NOMO-1 treated with dmso at 0.1 percent for 144 hours (cell line): ENCODE data around the gene RNF11.
A peak's percentile ranks its signal among the peaks of the same experiment; 100 is the strongest.
"Not testable (repeated sequence)": the region's sequence is repeated elsewhere in the genome, so short reads cannot be mapped to it uniquely, and the experiment has no call there.

Experiments
- DNase-seq: peaks from one replicate; lab custom pipeline; 2025; ENCODE audit not compliant: unreplicated experiment; lab: John Stamatoyannopoulos, UW

The RNF11 gene

DNA sequence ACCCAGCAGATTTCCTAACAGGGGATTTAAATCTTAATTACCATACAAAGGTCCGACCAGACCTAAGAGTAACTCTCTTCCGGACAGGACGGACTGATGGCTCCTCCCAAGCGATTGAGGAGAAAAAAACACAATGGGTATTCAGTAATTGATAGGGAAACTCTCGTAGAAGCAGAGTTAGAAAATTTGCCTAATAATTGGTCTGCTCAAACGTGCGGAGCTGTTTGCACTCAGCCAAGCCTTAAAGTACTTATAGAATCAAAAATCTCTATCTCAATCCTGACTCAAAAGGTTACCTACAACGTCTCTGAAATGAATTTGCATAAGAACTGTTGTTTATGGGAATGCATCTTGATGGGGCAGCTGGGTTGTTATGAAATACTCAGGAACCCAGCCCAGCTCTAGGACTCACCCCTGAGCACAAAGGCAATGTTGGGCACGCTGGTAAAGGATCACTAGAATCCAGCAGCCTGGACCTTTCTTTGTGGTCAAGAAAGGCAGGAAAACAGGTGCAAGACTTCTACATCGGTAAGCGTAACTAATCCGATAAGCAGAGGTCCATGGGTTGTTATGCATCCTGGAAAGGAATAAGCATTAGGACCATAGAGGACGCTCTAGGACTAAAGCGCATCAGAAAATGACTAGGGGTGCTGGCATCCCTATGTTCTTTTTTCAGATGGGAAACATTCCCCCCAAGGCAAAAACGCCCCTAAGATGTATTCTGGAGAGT is 8.7 kb upstream of the RNF11 start:
- DNase-seq, result not testable (repeated sequence)

DNA sequence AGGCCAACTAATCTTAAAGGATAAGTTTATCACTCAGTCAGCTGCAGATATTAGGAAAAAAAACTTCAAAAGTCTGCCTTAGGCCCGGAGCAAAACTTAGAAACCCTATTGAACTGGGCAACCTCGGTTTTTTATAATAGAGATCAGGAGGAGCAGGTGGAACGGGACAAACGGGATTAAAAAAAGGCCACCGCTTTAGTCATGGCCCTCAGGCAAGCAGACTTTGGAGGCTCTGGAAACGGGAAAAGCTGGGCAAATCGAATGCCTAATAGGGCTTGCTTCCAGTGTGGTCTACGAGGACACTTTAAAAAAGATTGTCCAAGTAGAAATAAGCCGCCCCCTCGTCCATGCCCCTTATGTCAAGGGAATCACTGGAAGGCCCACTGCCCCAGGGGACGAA is 7.6 kb upstream of the RNF11 start:
- DNase-seq, result not testable (repeated sequence)

DNA sequence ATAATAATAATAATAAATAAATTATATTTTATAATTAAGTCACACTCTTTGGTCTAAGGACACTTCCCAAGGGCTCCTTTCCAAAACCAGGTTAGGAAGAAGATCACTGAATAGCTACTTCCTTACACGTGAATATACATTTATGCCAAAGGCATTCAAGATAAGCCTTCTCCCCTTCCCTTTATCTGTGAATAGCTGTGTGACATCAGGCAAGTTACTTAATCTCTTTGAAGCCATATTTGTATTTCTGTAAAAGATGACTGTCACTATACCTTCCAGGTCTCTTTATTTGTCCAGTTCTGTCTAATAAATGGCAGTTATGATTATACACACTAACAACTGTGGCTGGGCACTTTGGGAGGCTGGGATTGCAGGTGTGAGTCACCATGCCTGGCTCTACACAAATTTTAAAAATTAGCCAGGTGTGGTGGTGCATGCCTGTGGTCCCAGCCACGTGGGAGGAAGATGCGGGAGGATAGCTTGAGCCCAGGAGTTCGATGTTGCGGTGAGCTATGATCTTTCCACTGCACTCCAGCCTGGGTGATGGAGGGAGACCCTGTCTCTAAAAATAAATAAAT is 5.5 kb upstream of the RNF11 start:
- DNase-seq, result no peak

DNA sequence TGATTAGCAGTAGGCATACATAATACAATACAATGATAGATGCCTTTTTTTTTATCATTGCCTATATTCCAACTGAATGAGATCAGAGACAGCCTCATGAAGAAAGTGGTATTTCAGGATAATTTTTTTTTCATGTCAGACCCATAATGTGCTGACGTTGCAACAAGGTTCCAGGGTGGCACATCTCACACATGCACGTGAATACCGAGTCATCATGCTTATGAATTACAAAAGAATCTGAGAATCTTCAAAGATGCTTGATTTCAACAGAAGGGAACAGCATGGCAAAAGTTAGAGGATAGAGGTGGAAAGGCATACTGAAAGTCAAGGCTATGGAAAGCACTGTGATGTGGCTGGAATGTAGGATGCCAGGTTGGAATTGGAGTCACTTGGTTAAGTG is 5.0 kb upstream of the RNF11 start:
- no peak for DNase-seq

DNA sequence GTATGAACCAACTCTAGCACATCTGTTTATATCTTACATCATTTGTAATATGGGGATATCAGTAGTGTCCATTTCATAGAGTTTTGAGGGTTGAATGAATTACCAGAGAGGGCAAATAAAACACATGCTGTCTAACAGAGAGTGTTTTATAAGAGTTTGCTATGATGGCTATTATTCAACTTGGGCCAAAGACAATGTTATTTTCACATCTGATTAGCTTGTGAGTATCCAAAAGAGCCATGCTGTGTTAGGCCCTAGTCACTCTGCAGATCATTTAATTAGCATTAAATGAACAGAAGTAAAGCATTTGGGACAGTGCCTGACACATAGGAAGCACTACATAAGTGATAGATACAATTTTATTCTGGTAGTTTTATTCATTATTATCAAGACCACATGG is 4.2 kb upstream of the RNF11 start:
- no peak for DNase-seq

DNA sequence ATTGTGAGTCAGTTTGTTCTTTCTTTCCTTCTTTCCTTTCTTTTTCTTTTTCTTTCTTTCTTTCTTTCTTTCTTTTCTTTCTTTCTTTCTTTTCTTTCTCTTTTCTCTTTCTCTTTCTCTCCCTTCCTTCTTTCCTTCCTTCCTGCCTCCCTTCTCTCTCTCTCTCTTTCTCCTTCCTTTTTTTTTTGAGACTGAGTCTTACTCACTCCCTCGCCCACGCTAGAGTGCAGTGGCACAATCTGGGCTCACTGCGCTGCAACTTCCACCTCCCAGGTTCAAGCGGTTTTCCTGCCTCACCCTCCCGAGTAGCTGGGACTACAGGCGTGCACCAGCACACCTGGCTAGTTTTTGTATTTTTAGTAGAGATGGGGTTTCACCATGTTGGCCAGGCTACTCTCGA is 1.8 kb upstream of the RNF11 start:
- DNase-seq, result not testable (repeated sequence)

DNA sequence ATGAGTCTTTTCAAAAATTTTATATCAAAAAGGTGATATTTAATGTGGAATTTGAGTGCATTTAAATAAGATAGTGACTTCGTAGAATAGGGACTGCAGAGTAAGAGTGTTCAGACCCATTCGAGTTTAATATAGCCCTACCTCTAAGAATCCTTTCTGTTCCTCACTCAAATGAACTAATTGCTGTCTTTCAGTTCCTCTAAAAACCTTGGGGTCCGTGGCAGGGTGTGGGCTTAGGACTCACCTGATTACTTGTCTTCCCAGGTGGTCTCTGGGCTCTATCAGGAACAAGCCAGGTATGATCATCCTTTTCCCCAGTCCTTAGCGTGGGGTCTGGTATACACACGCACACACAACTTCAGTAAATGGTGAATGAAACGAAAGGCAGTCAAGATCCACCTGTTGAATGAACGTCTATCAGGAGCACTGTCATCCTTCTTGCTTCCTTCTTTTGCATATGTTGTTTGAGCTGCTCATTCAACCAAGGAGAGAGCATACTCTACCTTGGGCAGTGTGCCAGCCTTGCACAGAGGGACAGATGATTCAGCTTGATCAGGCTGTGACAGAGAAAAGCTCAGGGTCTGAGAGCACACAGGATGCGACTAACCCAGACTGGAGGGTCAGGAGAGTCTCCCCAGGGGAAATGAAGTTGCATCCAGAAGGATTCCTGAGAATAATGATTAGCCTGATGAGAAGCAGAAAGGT is 1.2 kb upstream of the RNF11 start:
- peak; percentile 23 for DNase-seq

DNA sequence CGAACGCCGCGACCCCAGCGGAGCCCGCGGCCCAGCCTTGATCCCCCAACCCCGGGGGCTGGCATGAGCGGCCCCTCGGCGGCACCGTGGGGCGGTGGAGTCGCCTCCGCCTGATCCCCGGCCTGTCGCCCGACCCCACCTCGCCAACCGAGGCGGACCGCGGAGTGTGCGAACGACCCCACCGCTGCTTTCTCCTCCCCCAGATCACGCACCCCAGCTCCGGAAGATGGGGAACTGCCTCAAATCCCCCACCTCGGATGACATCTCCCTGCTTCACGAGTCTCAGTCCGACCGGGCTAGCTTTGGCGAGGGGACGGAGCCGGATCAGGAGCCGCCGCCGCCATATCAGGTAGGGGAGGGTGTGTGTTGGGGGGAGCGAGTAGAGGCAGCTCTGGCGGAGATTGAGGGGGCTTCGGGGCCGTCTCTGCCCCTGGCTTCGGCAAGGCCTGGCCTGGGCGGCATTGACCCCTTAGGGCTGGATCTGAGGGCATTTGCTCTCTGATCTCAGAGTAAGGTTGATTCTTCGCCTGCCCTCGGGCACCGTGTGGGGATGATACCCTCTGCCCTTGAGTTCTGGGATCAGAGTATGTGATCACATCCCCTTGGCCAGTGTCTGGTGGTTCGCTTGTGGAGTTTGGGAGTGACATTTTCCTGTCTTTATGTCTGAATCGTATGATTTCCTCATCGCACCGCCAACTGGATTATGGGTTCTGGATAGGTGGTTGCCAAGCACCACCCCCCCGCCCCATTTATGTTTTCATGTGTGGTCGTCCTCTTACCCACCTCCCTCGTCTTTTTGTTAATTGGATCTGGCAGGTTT is 668 bp downstream of the RNF11 start:
- no peak for DNase-seq

DNA sequence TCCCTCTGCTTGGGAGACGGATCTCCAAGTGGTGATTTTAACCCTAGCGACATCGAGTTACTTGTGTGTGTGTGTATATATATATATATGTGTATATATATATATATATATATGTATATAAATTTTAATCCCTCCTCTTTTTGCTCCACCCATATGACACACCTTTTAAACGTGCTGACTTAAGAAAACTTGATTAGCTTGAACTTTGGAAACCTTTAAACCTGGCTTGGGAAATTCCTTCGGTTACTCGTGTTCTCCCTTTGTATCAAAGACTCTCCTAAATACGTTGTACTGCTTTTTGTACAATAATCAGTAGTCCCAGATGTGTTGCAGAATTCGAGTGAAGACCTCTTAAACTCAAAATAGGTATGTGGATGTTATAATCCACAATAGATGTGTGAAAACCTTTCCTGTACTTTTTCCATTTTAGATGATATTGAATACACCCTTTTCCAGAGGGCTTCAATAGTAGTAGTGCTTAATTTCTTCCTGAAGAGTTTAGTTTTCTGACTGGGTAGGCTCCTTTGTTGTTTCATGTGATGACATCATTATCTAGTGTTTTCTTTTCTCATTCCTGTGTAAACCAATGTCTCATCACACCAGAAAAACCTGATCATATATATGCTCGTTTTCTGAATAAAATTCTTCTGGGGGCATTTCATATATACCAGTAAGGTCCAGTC is 1.4 kb downstream of the RNF11 start:
- DNase-seq, result no peak

DNA sequence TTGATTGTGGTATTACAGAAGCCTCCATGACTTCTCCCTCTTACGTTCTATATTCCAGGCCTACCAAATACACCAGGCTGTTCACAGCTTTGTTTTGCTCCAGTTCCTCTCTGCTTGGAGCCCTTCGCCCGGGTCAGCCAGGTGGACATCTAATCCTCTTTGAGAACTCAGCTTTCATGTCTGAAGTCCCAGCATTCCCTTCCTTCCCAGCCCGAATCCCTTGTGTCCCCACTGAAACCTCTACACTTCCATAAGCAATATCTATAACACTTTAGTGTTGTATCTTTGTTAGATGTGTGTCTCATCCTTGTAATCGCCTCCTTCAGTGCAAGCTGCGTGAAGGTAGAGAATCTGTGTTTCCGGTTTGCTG is 1.9 kb downstream of the RNF11 start:
- no peak for DNase-seq

DNA sequence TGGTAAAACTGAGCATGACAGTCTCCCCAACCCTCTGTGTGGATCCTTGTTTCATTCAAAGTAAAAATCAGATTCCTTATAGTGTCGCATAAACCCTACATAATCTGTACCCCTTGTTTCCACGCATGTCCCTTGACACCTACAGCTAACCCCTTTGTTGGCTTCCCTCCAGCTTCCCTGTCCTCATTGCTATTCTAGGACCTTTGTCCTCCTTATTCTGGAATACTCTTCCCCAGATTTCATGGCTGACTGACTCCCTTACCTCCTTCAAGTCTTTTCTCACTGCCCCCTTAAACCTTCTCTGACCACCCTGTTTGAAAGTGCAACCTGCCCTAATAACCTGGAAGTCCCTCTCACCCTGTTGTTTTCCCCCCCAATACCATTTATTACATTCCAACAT is 4.0 kb downstream of the RNF11 start:
- no peak for DNase-seq

DNA sequence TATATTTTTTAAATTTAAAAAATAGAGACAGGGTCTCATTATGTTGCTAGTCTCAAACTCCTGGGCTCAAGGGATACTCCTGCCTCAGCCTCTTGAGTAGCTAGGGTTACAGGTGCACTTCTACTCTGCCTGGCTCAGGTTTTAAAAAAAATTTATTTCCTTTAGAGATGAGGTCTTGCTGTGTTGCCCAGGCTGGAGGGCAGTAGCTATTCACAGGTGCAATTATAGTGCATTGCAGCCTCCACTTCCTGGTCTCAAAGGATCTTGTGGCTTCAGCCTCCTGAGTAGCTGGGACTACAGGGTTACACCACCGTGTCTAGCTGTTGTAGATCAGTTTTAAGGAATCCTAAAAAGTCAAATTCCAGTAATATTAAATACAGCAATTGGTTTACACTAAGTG is 5.0 kb downstream of the RNF11 start:
- DNase-seq, result no peak

DNA sequence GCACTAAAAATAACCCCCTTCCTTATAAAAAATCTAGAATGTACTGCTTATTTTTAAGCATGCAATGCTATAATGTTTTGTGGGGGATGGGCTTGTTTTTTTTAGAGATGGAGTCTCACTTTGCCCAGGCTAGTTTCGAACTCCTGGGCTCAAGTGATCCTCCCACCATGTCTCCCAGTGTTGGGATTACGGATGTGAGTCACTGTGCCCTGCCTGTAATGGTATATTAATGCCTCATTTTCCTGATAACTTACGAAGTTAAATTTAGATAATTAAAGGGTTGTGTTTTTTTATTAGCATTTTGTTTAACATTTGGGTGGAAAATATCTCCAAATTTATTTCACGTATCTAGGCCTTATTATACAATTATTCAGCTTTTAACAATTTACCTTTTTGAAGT is 6.5 kb downstream of the RNF11 start:
- no peak for DNase-seq

DNA sequence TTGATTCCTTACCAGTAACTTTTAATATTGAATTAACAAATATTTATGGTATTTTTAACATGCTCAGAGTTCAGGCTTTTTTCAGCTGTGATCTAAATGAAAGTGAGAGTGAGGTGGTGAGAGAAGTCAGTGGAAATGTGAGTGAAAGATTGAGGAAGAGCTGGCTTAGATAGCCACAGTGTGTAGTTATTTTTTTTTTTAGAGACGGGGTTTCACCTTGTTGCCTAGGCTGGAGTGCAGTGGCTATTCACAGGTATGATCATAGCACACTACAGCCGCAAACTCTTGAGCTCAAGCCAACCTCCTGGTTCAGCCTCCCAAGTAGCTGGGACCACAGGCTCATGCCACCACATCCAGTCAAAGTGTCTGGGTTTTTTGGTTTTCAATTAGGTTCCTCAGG is 10.9 kb downstream of the RNF11 start:
- DNase-seq, result no peak

DNA sequence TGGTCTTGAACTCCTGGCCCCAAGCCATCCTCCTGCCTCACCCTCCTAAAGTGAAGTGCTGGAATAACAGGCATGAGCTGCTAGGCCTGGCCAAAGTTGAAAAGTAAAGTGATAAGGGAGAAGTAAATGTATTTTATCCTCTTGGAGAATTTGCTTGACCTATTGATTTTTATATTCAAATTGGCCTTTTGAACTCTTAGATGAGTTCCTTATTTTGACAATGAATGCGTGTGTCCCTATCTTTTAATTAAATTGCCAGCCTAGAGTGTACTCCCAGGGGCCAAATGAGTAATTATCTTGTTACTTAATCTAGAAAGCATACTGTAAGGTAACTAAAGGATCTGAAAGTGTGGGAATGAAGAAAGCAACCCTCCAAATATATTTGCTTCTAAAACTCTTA is 11.4 kb downstream of the RNF11 start:
- no peak for DNase-seq

DNA sequence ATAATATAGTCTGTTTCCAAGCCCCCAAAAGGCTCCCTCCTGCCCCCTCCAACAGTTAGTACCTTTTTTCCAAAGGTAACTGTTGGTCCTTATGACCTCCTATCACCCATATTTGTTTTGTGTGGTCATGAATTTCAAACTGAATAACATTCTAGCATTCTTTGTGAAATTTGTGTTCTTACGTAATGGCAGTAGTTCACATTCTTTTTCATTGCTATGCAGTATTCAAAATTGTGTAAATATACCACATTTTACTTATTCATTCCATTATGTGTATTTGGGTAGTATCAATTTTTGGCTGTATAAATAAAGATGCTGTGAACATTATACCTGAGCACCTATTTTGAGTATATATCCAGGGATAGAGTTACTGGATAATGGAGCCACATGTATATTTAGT is 13.4 kb downstream of the RNF11 start:
- DNase-seq, result no peak

DNA sequence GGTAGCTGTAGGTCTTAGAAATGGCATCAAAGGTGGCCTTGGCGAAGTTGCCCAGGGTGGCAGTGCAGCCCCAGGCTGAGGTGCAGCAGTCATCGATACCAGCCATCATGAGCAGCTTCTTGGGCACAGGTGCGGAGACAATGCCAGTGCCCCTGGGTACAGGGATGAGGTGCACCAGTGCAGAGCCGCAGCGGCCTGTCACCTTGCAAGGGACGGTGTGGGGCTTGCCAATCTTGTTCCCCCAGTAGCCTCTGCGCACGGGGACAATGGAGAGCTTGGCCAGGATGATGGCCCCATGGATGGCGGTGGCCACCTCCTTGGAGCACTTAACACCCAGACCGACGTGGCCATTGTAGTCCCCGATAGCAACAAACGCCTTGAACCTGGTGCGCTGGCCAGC is 14.7 kb downstream of the RNF11 start:
- DNase-seq, result not testable (repeated sequence)

DNA sequence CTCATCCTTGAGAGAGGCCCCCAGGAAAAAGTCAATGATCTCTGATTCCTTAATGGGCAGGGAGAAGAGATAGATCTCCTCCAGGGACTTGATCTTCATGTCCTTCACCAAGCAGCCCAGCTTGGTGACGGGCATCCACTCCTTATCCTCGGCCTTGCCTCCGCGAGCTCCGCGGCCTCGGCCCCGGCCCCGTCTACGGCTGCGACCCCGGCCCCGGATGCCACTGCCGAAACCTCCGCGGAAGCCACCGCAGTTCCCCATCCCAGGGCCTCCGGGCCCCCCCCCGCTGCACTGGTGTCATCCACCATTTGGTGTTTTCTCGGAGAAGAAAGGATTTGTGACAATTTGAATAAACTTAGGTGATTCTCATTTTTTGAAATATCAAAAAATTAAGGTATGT is 15.1 kb downstream of the RNF11 start:
- not testable (repeated sequence) for DNase-seq

DNA sequence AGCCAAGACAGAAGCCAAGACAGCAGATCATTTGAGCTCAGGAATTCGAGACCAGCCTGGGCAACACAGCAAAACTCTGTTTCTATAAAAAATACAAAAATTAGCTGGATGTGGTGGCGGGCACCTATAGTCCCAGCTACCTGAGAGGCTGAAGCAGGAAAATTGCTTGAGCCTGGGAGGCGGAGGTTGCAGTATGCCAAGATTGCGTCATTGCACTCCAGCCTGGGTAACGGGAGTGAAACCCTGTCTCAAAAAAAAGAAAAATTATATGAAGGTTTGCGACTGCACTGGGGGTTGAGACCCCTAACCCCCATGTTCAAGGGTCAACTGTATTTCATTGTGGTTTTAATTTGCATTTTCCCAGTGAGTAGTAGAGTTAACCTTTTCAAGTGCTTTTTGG is 16.3 kb downstream of the RNF11 start:
- no peak for DNase-seq

DNA sequence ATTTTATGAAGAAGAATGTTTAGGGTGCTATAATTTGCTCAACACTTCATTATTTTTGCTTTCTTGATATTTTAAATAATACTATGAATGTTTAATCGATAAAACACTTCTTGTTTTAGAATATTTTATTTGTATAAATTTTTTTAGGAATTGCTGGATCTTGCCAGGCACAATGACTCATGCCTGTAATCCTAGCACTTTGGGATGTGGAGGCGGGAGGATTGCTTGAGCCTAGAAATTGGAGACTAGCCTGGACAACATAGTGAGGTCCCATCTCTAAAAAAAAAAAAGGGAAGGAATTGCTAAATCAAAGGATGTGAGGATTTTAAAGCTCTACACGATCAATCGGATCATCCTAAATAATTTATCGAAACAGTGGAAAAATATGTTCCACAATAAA is 17.6 kb downstream of the RNF11 start:
- DNase-seq, result no peak

DNA sequence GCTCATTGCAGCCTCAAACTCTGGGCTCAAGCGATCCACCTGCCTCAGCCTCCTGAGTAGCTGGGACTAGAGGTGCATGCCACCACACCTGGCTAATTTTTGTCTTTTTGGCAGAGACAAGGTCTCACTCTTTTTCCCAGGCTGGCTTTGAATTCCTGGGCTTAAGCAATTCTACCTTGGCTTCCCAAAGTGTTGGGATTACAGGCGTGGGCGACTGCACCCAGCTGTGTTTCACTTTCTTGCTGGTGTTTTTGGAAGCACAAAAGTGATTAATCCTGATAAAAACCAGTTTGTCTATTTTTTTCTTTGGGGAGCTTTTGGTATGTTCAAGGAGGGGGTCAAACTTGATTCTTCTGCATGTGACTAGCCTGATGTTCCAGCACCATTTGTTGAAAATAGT is 19.3 kb downstream of the RNF11 start:
- no peak for DNase-seq
